HepG2 (cell line): ENCODE data around the gene ZNF106. TPM values are rescaled to one million over a fixed set of nuclear protein-coding genes. Genes with fewer than 3 reads are reported as not detected.

Experiments
- CAMTA2 ChIP-seq: sonication (generic); formaldehyde crosslinking; IDR thresholded peaks from 2 replicates; pipeline ENCODE4 v1.4.0; 2020; ENCODE audit warnings: mild to moderate bottlenecking, missing genetic modification reagents, borderline replicate concordance
- GMEB2 ChIP-seq: IDR thresholded peaks from 2 replicates; pipeline ENCODE4 v1.6.1; 2016; ENCODE audit warnings: missing biosample characterization, missing genetic modification reagents, low read depth
- HDAC1 ChIP-seq: sonication (generic); formaldehyde crosslinking; IDR thresholded peaks from 2 replicates; pipeline ENCODE4 v1.5.1; 2020; ENCODE audit warnings: mild to moderate bottlenecking, missing genetic modification reagents
- HES4 ChIP-seq: sonication (generic); formaldehyde crosslinking; IDR thresholded peaks from 2 replicates; pipeline ENCODE4 v1.9.0; 2021; ENCODE audit warnings: mild to moderate bottlenecking, missing genetic modification reagents, borderline replicate concordance
- HMGXB3 ChIP-seq: sonication (generic); formaldehyde crosslinking; IDR thresholded peaks from 2 replicates; pipeline ENCODE4 v1.4.0; 2020; ENCODE audit warnings: missing genetic modification reagents, borderline replicate concordance
- HOXA5 ChIP-seq: sonication (generic); formaldehyde crosslinking; IDR thresholded peaks from 2 replicates; pipeline ENCODE4 v1.4.0; 2020; ENCODE audit warnings: missing genetic modification reagents
- HOXA7 ChIP-seq: sonication (generic); formaldehyde crosslinking; IDR thresholded peaks from 2 replicates; pipeline ENCODE4 v1.8.1; 2022; ENCODE audit warnings: mild to moderate bottlenecking, missing genetic modification reagents, moderate library complexity
- JDP2 ChIP-seq: sonication (generic); formaldehyde crosslinking; IDR thresholded peaks from 2 replicates; pipeline ENCODE4 v1.8.1; 2022; ENCODE audit warnings: missing genetic modification reagents, borderline replicate concordance
- MIXL1 ChIP-seq: IDR thresholded peaks from 2 replicates; pipeline ENCODE4 v1.6.1; 2016
- MTA3 ChIP-seq: sonication (generic); formaldehyde crosslinking; IDR thresholded peaks from 2 replicates; pipeline ENCODE4 v1.4.0; 2020; ENCODE audit warnings: missing genetic modification reagents
- NPAS2 ChIP-seq: sonication (generic); formaldehyde crosslinking; IDR thresholded peaks from 2 replicates; pipeline ENCODE4 v1.8.0; 2022; ENCODE audit warnings: mild to moderate bottlenecking, missing genetic modification reagents, borderline replicate concordance
- PLSCR1 ChIP-seq: sonication (generic); formaldehyde crosslinking; IDR thresholded peaks from 2 replicates; pipeline ENCODE4 v1.5.0; 2020; ENCODE audit warnings: missing genetic modification reagents, mild to moderate bottlenecking, borderline replicate concordance
- PPARG ChIP-seq: conservative IDR thresholded peaks from 2 replicates; pipeline ENCODE4 v1.6.1; 2016; ENCODE audit warnings: missing biosample characterization, missing genetic modification reagents
- SMARCE1 ChIP-seq: fragments of 450-650 bp; IDR thresholded peaks from 2 replicates; pipeline ENCODE4 v1.6.1; 2017; ENCODE audit warnings: borderline replicate concordance
- TGIF2 ChIP-seq: IDR thresholded peaks from 2 replicates; pipeline ENCODE4 v1.6.1; 2016; ENCODE audit warnings: control low read depth, missing compliant biosample characterization
- ZFAT ChIP-seq: sonication (generic); formaldehyde crosslinking; conservative IDR thresholded peaks from 2 replicates; pipeline ENCODE4 v1.8.1; 2023; ENCODE audit warnings: missing genetic modification reagents, inconsistent platforms
- ZFYVE20 ChIP-seq: sonication (generic); formaldehyde crosslinking; IDR thresholded peaks from 2 replicates; pipeline ENCODE4 v1.8.0; 2023; ENCODE audit warnings: low read depth, mild to moderate bottlenecking, moderate library complexity, missing genetic modification reagents, borderline replicate concordance
- ZNF224 ChIP-seq: sonication (generic); formaldehyde crosslinking; IDR thresholded peaks from 2 replicates; pipeline ENCODE4 v1.5.0; 2020; ENCODE audit warnings: mild to moderate bottlenecking, missing genetic modification reagents
- ZNF572 ChIP-seq: sonication (generic); formaldehyde crosslinking; IDR thresholded peaks from 2 replicates; pipeline ENCODE4 v1.5.1; 2020; ENCODE audit warnings: mild to moderate bottlenecking, missing genetic modification reagents
- ZNF678 ChIP-seq: sonication (generic); formaldehyde crosslinking; IDR thresholded peaks from 2 replicates; pipeline ENCODE4 v1.4.0; 2020; ENCODE audit warnings: mild to moderate bottlenecking, missing genetic modification reagents
- ZNF746 ChIP-seq: sonication (generic); formaldehyde crosslinking; IDR thresholded peaks from 2 replicates; pipeline ENCODE4 v1.8.0; 2022; ENCODE audit warnings: mild to moderate bottlenecking, missing genetic modification reagents
- polyA plus RNA-seq, 8 experiments: library from polyadenylated mRNA; depleted of rRNA in 3 of 8; stranded (reverse) in 7 of 8; unstranded in 1 of 8; fragments of >200 nt; fragmentation: Illumina TruSeq in 4 of 8; extraction: Trizol in 4 of 8; gene quantifications; 2 replicates each; pipeline versions ENCODE4 v1.2.1 to v1.2.3, GENCODE V29; 2011 to 2016; ENCODE audit warnings: low read depth in 4 of 8, missing spikeins in 1 of 8, mixed read lengths in 1 of 8; ENCODE audit not compliant: insufficient read depth in 1 of 8
- total RNA-seq, 5 experiments: library from RNA; depleted of rRNA; stranded (reverse); fragments of >200 nt; fragmentation: Illumina TruSeq; extraction: Trizol; gene quantifications; 2 replicates each; pipeline ENCODE4 v1.2.3, GENCODE V29; 2016; ENCODE audit warnings: low read depth in 1 of 5

The ZNF106 gene
- total and polyA plus RNA-seq, 2 of the 13 experiments (the other 11 are each of a cell fraction or from before 2014, with no cell fraction given), result 12.5 to 35.1 TPM

GRCh38 chr15:42392309-42393024, 98.5 kb downstream of the ZNF106 start (continued):
- TF ChIP-seq HMGXB3, result peak; percentile 49
- TF ChIP-seq NPAS2 (CRISPR knock-in tag), result no peak
- TF ChIP-seq ZNF572, result no peak
- TF ChIP-seq MTA3 (CRISPR knock-in tag), result no peak
- TF ChIP-seq PPARG (CRISPR knock-in tag), result peak; percentile 81
- TF ChIP-seq PLSCR1, result no peak
- peak; percentile 32; the same call in 1 of the 2 replicates for TF ChIP-seq HOXA5 (CRISPR knock-in tag)
- TF ChIP-seq ZNF224, result 0 out of 2 replicates have a peak, but pooled peaks have one; percentile 71
- no peak for TF ChIP-seq HOXA7
- TF ChIP-seq ZNF746, result peak; percentile 93
- TF ChIP-seq CAMTA2 (CRISPR knock-in tag), result no peak
- TF ChIP-seq JDP2 (CRISPR knock-in tag), result no peak
- TF ChIP-seq ZNF678 (CRISPR knock-in tag), result no peak
- no peak; the same call in 1 of the 2 replicates for TF ChIP-seq GMEB2 (CRISPR knock-in tag)
- TF ChIP-seq ZFYVE20 (CRISPR knock-in tag), result no peak
- TF ChIP-seq HDAC1, result peak; percentile 78
- no peak for TF ChIP-seq ZFAT
- peak; percentile 81 for TF ChIP-seq MIXL1 (CRISPR knock-in tag)
- TF ChIP-seq HES4 (CRISPR knock-in tag), result no peak
- TF ChIP-seq SMARCE1, result no peak
- TF ChIP-seq TGIF2 (CRISPR knock-in tag), result peak; percentile 72
